PFSK-1 (cell line): ENCODE measurements around the gene AJAP1.

ENCODE experiments used
- FOXP2 ChIP-seq: optimal IDR thresholded peaks from 2 replicates; pipeline ENCODE3; 2011; ENCODE audit warnings: borderline replicate concordance, control low read depth, inconsistent platforms; ENCODE audit not compliant: insufficient read depth; ENCODE audit errors: extremely low read length, extremely low read depth
- POLR2AphosphoS5 ChIP-seq: IDR thresholded peaks from 2 replicates; pipeline ENCODE4 v1.6.1; 2012; ENCODE audit warnings: low read depth, mild to moderate bottlenecking, control low read depth, low read length, moderate library complexity
- SIN3A ChIP-seq: IDR thresholded peaks from 2 replicates; pipeline ENCODE4 v1.6.1; 2012; ENCODE audit warnings: mild to moderate bottlenecking, low read length, moderate library complexity, borderline replicate concordance; ENCODE audit not compliant: insufficient read depth
- TAF1 ChIP-seq: IDR thresholded peaks from 2 replicates; pipeline ENCODE4 v1.6.1; 2012; ENCODE audit warnings: low read length, control low read depth, borderline replicate concordance; ENCODE audit not compliant: insufficient read depth
- TF ChIP-seq, protein P1 (sequence below), 2 experiments: IDR thresholded peaks; 2 replicates each; pipeline versions ENCODE4 v1.6.1 to v1.8.0; 2011 to 2012; ENCODE audit warnings: low read depth in 2 of 2, low read length in 2 of 2, control low read depth in 1 of 2, inconsistent platforms in 1 of 2, mild to moderate bottlenecking in 1 of 2, moderate library complexity in 1 of 2; ENCODE audit not compliant: insufficient read depth in 1 of 2

GRCh38 chr1:4801192-4801924 is 146.9 kb downstream of the AJAP1 start:
- TF ChIP-seq POLR2AphosphoS5 (no peak), TAF1 (no peak), SIN3A (no peak), FOXP2 (no peak)
- TF ChIP-seq, protein P1, sequence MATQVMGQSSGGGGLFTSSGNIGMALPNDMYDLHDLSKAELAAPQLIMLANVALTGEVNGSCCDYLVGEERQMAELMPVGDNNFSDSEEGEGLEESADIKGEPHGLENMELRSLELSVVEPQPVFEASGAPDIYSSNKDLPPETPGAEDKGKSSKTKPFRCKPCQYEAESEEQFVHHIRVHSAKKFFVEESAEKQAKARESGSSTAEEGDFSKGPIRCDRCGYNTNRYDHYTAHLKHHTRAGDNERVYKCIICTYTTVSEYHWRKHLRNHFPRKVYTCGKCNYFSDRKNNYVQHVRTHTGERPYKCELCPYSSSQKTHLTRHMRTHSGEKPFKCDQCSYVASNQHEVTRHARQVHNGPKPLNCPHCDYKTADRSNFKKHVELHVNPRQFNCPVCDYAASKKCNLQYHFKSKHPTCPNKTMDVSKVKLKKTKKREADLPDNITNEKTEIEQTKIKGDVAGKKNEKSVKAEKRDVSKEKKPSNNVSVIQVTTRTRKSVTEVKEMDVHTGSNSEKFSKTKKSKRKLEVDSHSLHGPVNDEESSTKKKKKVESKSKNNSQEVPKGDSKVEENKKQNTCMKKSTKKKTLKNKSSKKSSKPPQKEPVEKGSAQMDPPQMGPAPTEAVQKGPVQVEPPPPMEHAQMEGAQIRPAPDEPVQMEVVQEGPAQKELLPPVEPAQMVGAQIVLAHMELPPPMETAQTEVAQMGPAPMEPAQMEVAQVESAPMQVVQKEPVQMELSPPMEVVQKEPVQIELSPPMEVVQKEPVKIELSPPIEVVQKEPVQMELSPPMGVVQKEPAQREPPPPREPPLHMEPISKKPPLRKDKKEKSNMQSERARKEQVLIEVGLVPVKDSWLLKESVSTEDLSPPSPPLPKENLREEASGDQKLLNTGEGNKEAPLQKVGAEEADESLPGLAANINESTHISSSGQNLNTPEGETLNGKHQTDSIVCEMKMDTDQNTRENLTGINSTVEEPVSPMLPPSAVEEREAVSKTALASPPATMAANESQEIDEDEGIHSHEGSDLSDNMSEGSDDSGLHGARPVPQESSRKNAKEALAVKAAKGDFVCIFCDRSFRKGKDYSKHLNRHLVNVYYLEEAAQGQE (IDR thresholded peaks at IDR 0.05; ENCODE audit: insufficient read depth in 1 of 2, low read depth in 2 of 2, low read length in 2 of 2) = no peak
